ENCODE data around the gene CHCHD6. TPM values are rescaled to one million over a fixed set of nuclear protein-coding genes. Genes with fewer than 3 reads are reported as not detected.
"Not testable (repeated sequence)": the region's sequence is repeated elsewhere in the genome, so short reads cannot be mapped to it uniquely, and the experiment has no call there.

The CHCHD6 gene
- total RNA-seq, 1 experiment from 2014 or later: 33.0 TPM

DNA sequence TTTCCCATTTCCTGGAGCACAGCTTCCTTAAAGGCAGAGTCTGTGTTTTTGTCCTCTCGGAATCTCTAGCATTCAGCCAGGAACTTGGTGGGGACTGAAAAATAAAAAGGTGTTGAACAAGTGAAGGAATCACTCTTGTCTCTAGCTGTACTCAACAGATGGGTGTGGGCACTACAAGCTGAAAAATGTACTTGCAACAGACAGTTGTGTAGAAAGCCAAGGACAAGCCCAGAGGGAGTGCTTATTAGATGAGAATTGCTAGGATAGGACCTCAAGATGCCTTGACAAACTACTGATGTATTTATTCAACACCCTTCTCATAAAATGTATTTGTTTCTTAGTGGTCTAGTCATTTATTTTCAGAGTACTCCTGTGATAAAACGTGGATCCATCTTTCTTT is 95.1 kb downstream of the CHCHD6 start:
- CTCF ChIA-PET: no interaction called here
- POLR2A ChIA-PET (ENCODE audit: unreplicated experiment): no interaction called here

DNA sequence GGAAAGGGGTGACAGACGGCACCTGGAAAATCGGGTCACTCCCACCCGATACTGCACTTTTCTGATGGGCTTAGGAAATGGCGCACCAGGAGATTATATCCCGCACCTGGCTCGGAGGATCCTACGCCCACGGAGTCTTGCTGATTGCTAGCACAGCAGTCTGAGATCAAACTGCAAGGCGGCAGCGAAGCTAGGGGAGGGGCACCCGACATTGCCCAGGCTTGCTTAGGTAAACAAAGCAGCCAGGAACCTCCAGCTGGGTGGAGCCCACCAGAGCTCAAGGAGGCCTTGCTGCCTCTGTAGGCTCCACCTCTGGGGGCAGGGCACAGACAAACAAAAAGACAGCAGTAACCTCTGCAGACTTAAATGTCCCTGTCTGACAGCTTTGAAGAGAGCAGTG is 97.3 kb downstream of the CHCHD6 start:
- CTCF ChIA-PET; H3K79me2 ChIP-seq (ENCODE audit: low read length); ATAC-seq; H2AFZ ChIP-seq (ENCODE audit: low read length); intact Hi-C loops (cut with micrococcal nuclease); DNase-seq; H4K20me1 ChIP-seq (ENCODE audit: low read length); POLR2A ChIA-PET (ENCODE audit: unreplicated experiment); H3K9me3 ChIP-seq (ENCODE audit: low read length); H3K27ac ChIP-seq (ENCODE audit: low read length); H3K4me1 ChIP-seq (ENCODE audit: insufficient read depth, low read length); BruUV-seq (replicated peaks); H3K27me3 ChIP-seq (ENCODE audit: low read length); H3K4me2 ChIP-seq (ENCODE audit: low read length); H3K4me3 ChIP-seq (ENCODE audit: low read length); H3K9me2 ChIP-seq (replicated peaks; ENCODE audit: low read length); H3F3A ChIP-seq (ENCODE audit: low read length, unreplicated experiment); H3K36me3 ChIP-seq (ENCODE audit: low read depth, low read length); H3K9ac ChIP-seq (ENCODE audit: low read length): not testable (repeated sequence)

More for the DNA sequence above, 95.1 kb downstream of the CHCHD6 start:
- no peak for DNase-seq
- Histone ChIP-seq H3F3A (ENCODE audit: low read length, unreplicated experiment) (no peaks in the 10 kb centered on the region), H4K20me1 (ENCODE audit: low read length) (no peaks in the 10 kb centered on the region), H3K27me3 (ENCODE audit: low read length) (no peaks in the 10 kb centered on the region), H2AFZ (ENCODE audit: low read length) (no peak overlapping the region), H3K4me1 (ENCODE audit: insufficient read depth, low read length) (no peaks in the 10 kb centered on the region), H3K4me2 (ENCODE audit: low read length) (no peak overlapping the region), H3K9me2 (replicated peaks; ENCODE audit: low read length) (no peaks in the 10 kb centered on the region), H3K79me2 (ENCODE audit: low read length) (no peaks in the 10 kb centered on the region), H3K9ac (ENCODE audit: low read length) (no peak overlapping the region), H3K36me3 (ENCODE audit: low read depth, low read length) (no peaks in the 10 kb centered on the region), H3K4me3 (ENCODE audit: low read length) (no peak overlapping the region), H3K9me3 (ENCODE audit: low read length) (no peaks in the 10 kb centered on the region), H3K27ac (ENCODE audit: low read length) (no peak overlapping the region)
- BruUV-seq (replicated peaks): no TSS peak
- intact Hi-C loops (cut with micrococcal nuclease): no loop called here
- no peak for ATAC-seq
- TF ChIP-seq, protein P1, sequence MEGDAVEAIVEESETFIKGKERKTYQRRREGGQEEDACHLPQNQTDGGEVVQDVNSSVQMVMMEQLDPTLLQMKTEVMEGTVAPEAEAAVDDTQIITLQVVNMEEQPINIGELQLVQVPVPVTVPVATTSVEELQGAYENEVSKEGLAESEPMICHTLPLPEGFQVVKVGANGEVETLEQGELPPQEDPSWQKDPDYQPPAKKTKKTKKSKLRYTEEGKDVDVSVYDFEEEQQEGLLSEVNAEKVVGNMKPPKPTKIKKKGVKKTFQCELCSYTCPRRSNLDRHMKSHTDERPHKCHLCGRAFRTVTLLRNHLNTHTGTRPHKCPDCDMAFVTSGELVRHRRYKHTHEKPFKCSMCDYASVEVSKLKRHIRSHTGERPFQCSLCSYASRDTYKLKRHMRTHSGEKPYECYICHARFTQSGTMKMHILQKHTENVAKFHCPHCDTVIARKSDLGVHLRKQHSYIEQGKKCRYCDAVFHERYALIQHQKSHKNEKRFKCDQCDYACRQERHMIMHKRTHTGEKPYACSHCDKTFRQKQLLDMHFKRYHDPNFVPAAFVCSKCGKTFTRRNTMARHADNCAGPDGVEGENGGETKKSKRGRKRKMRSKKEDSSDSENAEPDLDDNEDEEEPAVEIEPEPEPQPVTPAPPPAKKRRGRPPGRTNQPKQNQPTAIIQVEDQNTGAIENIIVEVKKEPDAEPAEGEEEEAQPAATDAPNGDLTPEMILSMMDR (conservative IDR thresholded peaks at IDR 0.05; ENCODE audit: low read depth, low read length): no peak
- TF ChIP-seq EZH2 (IDR thresholded peaks at IDR 0.05; ENCODE audit: low read length, unreplicated experiment) (no peak), EZH2phosphoT487 (IDR thresholded peaks at IDR 0.05; ENCODE audit: borderline replicate concordance, low read length) (no peak)

DNA sequence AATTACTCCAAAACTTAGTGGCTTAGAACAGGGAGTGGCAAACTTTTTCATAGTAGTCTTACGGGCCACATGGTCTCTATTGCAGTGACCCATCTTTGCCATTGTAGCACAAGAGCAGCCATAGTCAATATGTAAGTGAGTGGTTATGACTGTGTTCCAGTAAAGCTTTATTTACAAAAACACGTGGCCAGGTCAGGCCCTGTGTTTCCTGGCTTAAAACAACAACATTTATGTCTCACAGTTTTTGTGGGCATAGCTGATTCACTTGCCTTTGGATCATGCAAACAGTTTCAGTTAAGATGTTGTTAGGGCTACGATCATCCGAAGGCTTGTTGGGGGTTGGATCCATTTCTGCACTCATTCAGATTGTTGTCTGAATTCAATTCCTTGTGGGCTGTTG is 103.8 kb downstream of the CHCHD6 start:
- DNase-seq (peak; percentile 22), ATAC-seq (no peak)
- no peaks in the 10 kb centered on the region for H3K79me2 ChIP-seq (ENCODE audit: low read length)
- no peaks in the 10 kb centered on the region for H4K20me1 ChIP-seq (ENCODE audit: low read length)
- H3K27ac ChIP-seq (ENCODE audit: low read length): no peak overlapping the region
- no peak overlapping the region for H2AFZ ChIP-seq (ENCODE audit: low read length)
- POLR2A ChIA-PET (ENCODE audit: unreplicated experiment): no interaction called here
- no peaks in the 10 kb centered on the region for H3K36me3 ChIP-seq (ENCODE audit: low read depth, low read length)
- H3K9ac ChIP-seq (ENCODE audit: low read length): no peak overlapping the region
- no peaks in the 10 kb centered on the region for H3F3A ChIP-seq (ENCODE audit: low read length, unreplicated experiment)
- H3K9me3 ChIP-seq (ENCODE audit: low read length): no peaks in the 10 kb centered on the region
- H3K4me3 ChIP-seq (ENCODE audit: low read length): no peak overlapping the region
- no TSS peak for BruUV-seq (replicated peaks)
- TF ChIP-seq EZH2phosphoT487 (IDR thresholded peaks at IDR 0.05; ENCODE audit: borderline replicate concordance, low read length): no peak
- TF ChIP-seq, protein P1 (conservative IDR thresholded peaks at IDR 0.05; ENCODE audit: low read depth, low read length): no peak
- no peak for TF ChIP-seq EZH2 (IDR thresholded peaks at IDR 0.05; ENCODE audit: low read length, unreplicated experiment)
- no peaks in the 10 kb centered on the region for H3K9me2 ChIP-seq (replicated peaks; ENCODE audit: low read length)
- H3K27me3 ChIP-seq (ENCODE audit: low read length): no peaks in the 10 kb centered on the region
- H3K4me2 ChIP-seq (ENCODE audit: low read length): no peak overlapping the region
- intact Hi-C loops (cut with micrococcal nuclease): no loop called here
- CTCF ChIA-PET: interaction anchor here (0.5 kb wide), 1 partner anchor 153 kb away, joined by 4 read pairs; no protein-coding TSS in a partner anchor
- H3K4me1 ChIP-seq (ENCODE audit: insufficient read depth, low read length): no peaks in the 10 kb centered on the region

Data from PC-3 (cell line).